Measurements from ENCODE around the gene OR52I1. TPM values are rescaled to one million over a fixed set of nuclear protein-coding genes. Genes with fewer than 3 reads are reported as not detected.

OR52I1 gene
- total RNA-seq, 1 donor from 2014 or later: not detected

- DNase-seq (ENCODE audit: low read depth): no peak
- H3K4me3 ChIP-seq (ENCODE audit: low read depth, low read length): no peak within 1 kb of the TSS
- no peak for TF ChIP-seq CTCF (conservative IDR thresholded peaks at IDR 0.05; ENCODE audit: low read depth, low read length)
Measured at GRCh38 chr11:4581443-4581842, 12.4 kb upstream of the OR52I1 start, which contains the start of gene OR52I2. OR52I2 (plus strand) TSS chr11:4581743.

GRCh38 chr11:4589017-4589416 lies 4.8 kb upstream of the OR52I1 start:
- TF ChIP-seq CTCF (conservative IDR thresholded peaks at IDR 0.05; ENCODE audit: low read depth, low read length): no peak
- no peak for DNase-seq (ENCODE audit: low read depth)

GRCh38 chr11:4605057-4605456 lies 11.2 kb downstream of the OR52I1 start:
- TF ChIP-seq CTCF (conservative IDR thresholded peaks at IDR 0.05; ENCODE audit: low read depth, low read length): no peak
- H3K4me3 ChIP-seq (ENCODE audit: low read depth, low read length): no peak overlapping the region
- DNase-seq (ENCODE audit: low read depth): no peak

More at GRCh38 chr11:4589017-4589416, 4.8 kb upstream of the OR52I1 start:
- H3K4me3 ChIP-seq (ENCODE audit: low read depth, low read length): no peak overlapping the region

GRCh38 chr11:4606231-4607015 lies 12.6 kb downstream of the OR52I1 start:
- DNase-seq (ENCODE audit: low read depth): no peak
- TF ChIP-seq CTCF (conservative IDR thresholded peaks at IDR 0.05; ENCODE audit: low read depth, low read length): no peak
- H3K4me3 ChIP-seq (ENCODE audit: low read depth, low read length): peak overlapping the region; percentile 88

- DNase-seq (ENCODE audit: low read depth): no peak
- peak overlapping the region; percentile 88 for H3K4me3 ChIP-seq (ENCODE audit: low read depth, low read length)
Measured at GRCh38 chr11:4607096-4607495, 13.3 kb downstream of the OR52I1 start.

DNA sequence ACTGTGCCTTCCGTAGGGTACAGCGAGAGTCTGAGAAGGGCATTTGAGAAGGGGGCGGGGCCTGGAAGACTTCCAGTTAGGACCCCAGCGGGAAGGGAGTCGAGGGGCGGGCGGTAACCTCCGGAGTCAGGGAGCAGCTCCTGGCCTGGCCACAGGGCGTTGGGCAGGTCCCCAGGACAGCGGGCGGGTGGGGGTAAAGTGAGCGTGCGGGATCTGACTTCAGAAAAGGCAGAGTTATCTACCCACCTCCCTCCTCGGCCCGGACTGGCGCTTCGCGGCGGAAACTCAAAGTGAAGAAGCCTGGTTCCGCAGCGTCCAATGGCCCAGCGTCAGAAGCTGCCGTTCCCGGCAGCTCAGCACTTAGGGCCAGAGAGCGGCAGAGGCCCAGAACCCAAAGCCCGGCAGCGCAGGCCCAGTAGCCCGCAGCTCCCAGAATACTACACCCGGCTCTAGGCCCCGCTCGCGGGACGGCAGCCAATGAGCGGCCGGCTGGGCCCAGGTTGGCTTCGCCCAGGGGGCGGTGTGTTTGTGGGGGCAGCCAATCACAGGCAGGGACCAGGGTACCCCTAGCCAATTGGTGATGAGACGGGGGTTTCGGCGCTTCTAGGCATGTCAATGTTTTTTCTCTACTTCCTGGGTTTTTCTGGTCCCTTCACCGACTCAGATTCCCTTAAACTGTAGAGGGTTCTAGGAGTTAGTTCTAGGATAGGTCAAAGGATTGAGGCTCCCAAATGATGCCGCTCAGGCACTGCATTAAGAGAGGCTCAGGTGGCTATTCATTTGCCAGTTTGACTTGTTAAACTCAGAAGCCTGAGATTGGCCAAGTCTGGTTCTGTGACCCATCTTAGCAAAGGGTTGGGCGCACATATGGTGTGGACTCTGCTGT lies 14.2 kb downstream of the OR52I1 start, which contains the start of gene TRIM68:
Gene TRIM68 (minus strand): TSS at position 451 of the 886 bp plus-strand sequence. CDS start 2,727 bp downstream, outside the sequence.
- peak within 1 kb of the TSS; percentile 88 for H3K4me3 ChIP-seq (ENCODE audit: low read depth, low read length)
- no peak for TF ChIP-seq CTCF (conservative IDR thresholded peaks at IDR 0.05; ENCODE audit: low read depth, low read length)
- peak; percentile 55 for DNase-seq (ENCODE audit: low read depth)

More at GRCh38 chr11:4607096-4607495, 13.3 kb downstream of the OR52I1 start:
- no peak for TF ChIP-seq CTCF (conservative IDR thresholded peaks at IDR 0.05; ENCODE audit: low read depth, low read length)

All from epithelial cell of proximal tubule (primary cell).